ENCODE results near the gene STK32A.
"Not testable (repeated sequence)": the region's sequence is repeated elsewhere in the genome, so short reads cannot be mapped to it uniquely, and the experiment has no call there.

STK32A gene

GRCh38 chr5:147348451-147348850 is 113.6 kb downstream of the STK32A start:
- no peak for DNase-seq

GRCh38 chr5:147349241-147349640 is 114.4 kb downstream of the STK32A start:
- DNase-seq = no peak

- DNase-seq = no peak
Measured at GRCh38 chr5:147359101-147359500, 124.3 kb downstream of the STK32A start.

GRCh38 chr5:147359581-147359980 is 124.8 kb downstream of the STK32A start:
- DNase-seq = no peak

GRCh38 chr5:147360816-147361215 is 126.0 kb downstream of the STK32A start:
- DNase-seq = no peak

GRCh38 chr5:147361441-147362175 is 126.8 kb downstream of the STK32A start:
- DNase-seq = no peak

- DNase-seq = not testable (repeated sequence)
Measured at GRCh38 chr5:147367381-147367780, 132.6 kb downstream of the STK32A start.

- peak; percentile 42 for DNase-seq
Measured at GRCh38 chr5:147369742-147370374, 135.0 kb downstream of the STK32A start.

- DNase-seq = no peak
Measured at GRCh38 chr5:147371290-147371689, 136.5 kb downstream of the STK32A start.

GRCh38 chr5:147372191-147372590 is 137.4 kb downstream of the STK32A start:
- DNase-seq = no peak

GRCh38 chr5:147373328-147373727 is 138.5 kb downstream of the STK32A start:
- no peak for DNase-seq

- no peak for DNase-seq
Measured at GRCh38 chr5:147375151-147375550, 140.3 kb downstream of the STK32A start.

GRCh38 chr5:147377682-147378081 is 142.9 kb downstream of the STK32A start:
- no peak for DNase-seq

- DNase-seq = no peak
Measured at GRCh38 chr5:147381555-147381954, 146.7 kb downstream of the STK32A start.

- no peak for DNase-seq
Measured at GRCh38 chr5:147382776-147383175, 147.9 kb downstream of the STK32A start.

GRCh38 chr5:147384346-147385193 is 149.7 kb downstream of the STK32A start:
- no peak for DNase-seq

- no peak for DNase-seq
Measured at GRCh38 chr5:147387109-147387508, 152.3 kb downstream of the STK32A start.

- no peak for DNase-seq
Measured at GRCh38 chr5:147388184-147389108, 153.6 kb downstream of the STK32A start.

GRCh38 chr5:147390654-147391225 is 155.9 kb downstream of the STK32A start:
- no peak for DNase-seq

- no peak for DNase-seq
Measured at GRCh38 chr5:147391781-147392180, 157.0 kb downstream of the STK32A start.

GRCh38 chr5:147393874-147394672 is 159.2 kb downstream of the STK32A start:
- no peak for DNase-seq
